Ascending aorta (tissue), 2 donors: Measurements from ENCODE around the gene CALN1. TPM values are rescaled to one million over a fixed set of nuclear protein-coding genes. Genes with fewer than 3 reads are reported as not detected.

ENCODE experiments used
- DNase-seq, 2 donors: peaks; one replicate each; pipeline ENCODE4 v3.0.0-alpha.2; 2019; ENCODE audit warnings: low spot score in 2 of 2
- H3K27ac ChIP-seq, 2 donors: fragments of 200-600 bp; sonication (generic); one replicate each; pipeline ENCODE4 v1.5.1; 2016 to 2017; ENCODE audit warnings: mild to moderate bottlenecking in 1 of 2
- H3K27me3 ChIP-seq: fragments of 200-600 bp; sonication (generic); one replicate; pipeline ENCODE4 v1.5.1; 2017
- H3K36me3 ChIP-seq, 2 donors: fragments of 200-600 bp; sonication (generic); one replicate each; pipeline ENCODE4 v1.5.1; 2016
- H3K4me1 ChIP-seq, 2 donors: fragments of 200-600 bp; sonication (generic); one replicate each; pipeline ENCODE4 v1.5.1; 2016 to 2017; ENCODE audit warnings: mild to moderate bottlenecking in 1 of 2
- H3K4me3 ChIP-seq, 2 donors: fragments of 200-600 bp; sonication (generic); one replicate each; pipeline ENCODE4 v1.5.1; 2016 to 2017; ENCODE audit warnings: mild to moderate bottlenecking in 1 of 2
- H3K9me3 ChIP-seq, 2 donors: fragments of 200-600 bp; sonication (generic); one replicate each; pipeline ENCODE4 v1.5.1; 2016
- intact Hi-C: fragments of 100-400 bp; cut with DNase I; formaldehyde crosslinking; loops from one replicate; pipeline ENCODE4 v1.15.1; 2023
- total RNA-seq: library from RNA; depleted of rRNA; stranded (reverse); fragments of >200 nt; gene quantifications from one replicate; pipeline ENCODE4 v1.1.0, GENCODE V29; 2016
- TF ChIP-seq, protein P1 (sequence below), 3 experiments: fragments of 200-600 bp in 2 of 3; fragments of 450-650 bp in 1 of 3; sonication (generic) in 2 of 3; IDR thresholded peaks; one replicate each; pipeline ENCODE4 v1.5.1; 2016 to 2019; ENCODE audit warnings: antibody characterized with exemption in 3 of 3, mild to moderate bottlenecking in 1 of 3, moderate library complexity in 1 of 3

Gene CALN1
- total RNA-seq, 1 donor from 2014 or later: 1.2 TPM

DNA sequence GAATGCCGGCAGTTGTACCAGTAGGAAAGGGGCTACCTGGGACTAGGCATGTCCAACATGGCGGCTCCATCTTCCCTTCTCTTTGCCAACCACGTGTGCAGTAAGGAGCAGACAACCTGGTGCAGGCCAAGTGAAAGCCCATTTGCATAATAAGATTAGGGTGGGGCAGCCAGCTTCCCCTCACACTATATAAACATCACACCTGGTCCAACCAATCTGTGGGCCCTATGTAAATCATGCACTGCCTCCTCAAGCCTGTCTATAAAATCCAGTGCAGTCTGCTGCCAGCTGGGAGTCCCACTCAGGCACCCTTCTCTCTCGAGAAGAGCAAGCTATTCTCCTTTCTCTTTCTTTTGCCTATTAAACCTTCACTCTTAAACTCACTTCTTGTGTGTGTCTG lies 429.3 kb downstream of the CALN1 start:
- Histone ChIP-seq H3K27ac (no peak overlapping the region), H3K4me1 (no peaks in the 10 kb centered on the region), H3K9me3 (no peaks in the 10 kb centered on the region), H3K4me3 (no peak overlapping the region), H3K27me3 (no peaks in the 10 kb centered on the region), H3K36me3 (no peaks in the 10 kb centered on the region)
- DNase-seq: no peak
- TF ChIP-seq, protein P1, sequence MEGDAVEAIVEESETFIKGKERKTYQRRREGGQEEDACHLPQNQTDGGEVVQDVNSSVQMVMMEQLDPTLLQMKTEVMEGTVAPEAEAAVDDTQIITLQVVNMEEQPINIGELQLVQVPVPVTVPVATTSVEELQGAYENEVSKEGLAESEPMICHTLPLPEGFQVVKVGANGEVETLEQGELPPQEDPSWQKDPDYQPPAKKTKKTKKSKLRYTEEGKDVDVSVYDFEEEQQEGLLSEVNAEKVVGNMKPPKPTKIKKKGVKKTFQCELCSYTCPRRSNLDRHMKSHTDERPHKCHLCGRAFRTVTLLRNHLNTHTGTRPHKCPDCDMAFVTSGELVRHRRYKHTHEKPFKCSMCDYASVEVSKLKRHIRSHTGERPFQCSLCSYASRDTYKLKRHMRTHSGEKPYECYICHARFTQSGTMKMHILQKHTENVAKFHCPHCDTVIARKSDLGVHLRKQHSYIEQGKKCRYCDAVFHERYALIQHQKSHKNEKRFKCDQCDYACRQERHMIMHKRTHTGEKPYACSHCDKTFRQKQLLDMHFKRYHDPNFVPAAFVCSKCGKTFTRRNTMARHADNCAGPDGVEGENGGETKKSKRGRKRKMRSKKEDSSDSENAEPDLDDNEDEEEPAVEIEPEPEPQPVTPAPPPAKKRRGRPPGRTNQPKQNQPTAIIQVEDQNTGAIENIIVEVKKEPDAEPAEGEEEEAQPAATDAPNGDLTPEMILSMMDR (IDR thresholded peaks at IDR 0.05): no peak
- intact Hi-C loops: no loop called here

DNA sequence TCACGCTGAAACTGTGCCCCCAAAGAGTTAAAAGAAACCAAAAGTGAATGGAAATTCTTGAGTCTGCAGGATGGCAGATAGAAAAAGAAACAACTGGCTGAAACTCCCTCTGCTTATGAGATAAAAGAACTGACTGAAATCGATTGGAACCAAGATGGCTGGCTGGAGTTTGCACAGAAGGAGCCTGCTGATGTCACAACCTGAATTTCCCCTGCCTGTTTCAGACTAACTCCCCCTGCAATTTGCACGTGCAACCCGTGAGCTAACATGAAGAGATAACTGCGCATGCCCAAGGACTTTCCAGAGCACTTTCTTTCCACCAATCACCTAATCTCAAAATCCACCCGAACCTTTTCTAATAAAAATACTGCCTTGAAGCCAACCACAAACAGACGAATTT lies 435.5 kb downstream of the CALN1 start:
- Histone ChIP-seq H3K27ac (no peak overlapping the region), H3K4me1 (no peaks in the 10 kb centered on the region), H3K4me3 (no peak overlapping the region), H3K9me3 (no peaks in the 10 kb centered on the region), H3K27me3 (no peaks in the 10 kb centered on the region), H3K36me3 (no peaks in the 10 kb centered on the region)
- no peak for DNase-seq
- intact Hi-C loops: no loop called here
- TF ChIP-seq, protein P1 (IDR thresholded peaks at IDR 0.05): no peak

DNA sequence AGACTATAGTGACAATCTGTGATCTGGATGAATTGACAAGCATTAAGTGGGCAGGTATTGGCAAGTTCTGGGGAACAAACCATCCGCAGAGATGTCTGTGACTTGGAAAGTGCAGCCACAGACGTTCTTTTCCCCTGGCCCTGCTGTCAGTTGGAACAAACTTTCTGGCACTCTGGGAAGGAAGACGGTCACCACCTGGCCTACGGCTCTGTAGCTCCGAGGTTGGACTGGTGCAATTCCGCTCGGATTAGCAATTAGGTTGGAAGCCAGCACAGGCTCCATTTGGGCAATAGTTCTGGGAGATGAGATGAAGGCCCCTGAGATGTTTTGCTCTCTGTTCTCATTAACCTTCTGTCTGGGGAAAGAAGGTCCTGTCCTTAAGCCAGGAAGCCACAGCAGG lies 437.5 kb downstream of the CALN1 start:
- Histone ChIP-seq H3K27me3 (no peaks in the 10 kb centered on the region), H3K36me3 (no peaks in the 10 kb centered on the region), H3K9me3 (no peaks in the 10 kb centered on the region), H3K4me3 (no peak overlapping the region), H3K27ac (no peak overlapping the region), H3K4me1 (no peaks in the 10 kb centered on the region)
- DNase-seq: no peak
- intact Hi-C loops: no loop called here
- TF ChIP-seq, protein P1 (IDR thresholded peaks at IDR 0.05): no peak

DNA sequence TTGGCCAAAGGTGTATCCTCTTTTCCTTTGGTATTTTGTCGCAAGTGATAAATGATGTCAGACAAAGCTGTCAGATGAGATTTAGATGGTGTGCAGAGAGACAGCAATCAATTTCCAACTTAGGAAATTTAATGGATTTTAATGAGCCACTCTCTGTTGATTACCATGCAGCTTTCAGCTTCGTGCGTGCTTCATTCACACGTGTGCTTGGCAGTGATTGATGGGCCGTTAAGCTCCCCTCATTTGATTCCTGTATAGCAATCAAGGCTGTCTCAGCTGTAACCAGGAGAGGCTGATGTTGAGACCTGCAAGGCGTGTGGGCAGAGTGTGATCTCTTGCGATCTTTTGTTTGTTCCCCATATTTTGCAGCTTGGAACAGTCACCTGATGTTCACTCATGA lies 439.6 kb downstream of the CALN1 start:
- TF ChIP-seq, protein P1 (IDR thresholded peaks at IDR 0.05): no peak
- Histone ChIP-seq H3K4me1 (no peaks in the 10 kb centered on the region), H3K4me3 (no peak overlapping the region), H3K27me3 (no peaks in the 10 kb centered on the region), H3K9me3 (no peaks in the 10 kb centered on the region), H3K27ac (no peak overlapping the region), H3K36me3 (no peaks in the 10 kb centered on the region)
- intact Hi-C loops: no loop called here
- DNase-seq: no peak

DNA sequence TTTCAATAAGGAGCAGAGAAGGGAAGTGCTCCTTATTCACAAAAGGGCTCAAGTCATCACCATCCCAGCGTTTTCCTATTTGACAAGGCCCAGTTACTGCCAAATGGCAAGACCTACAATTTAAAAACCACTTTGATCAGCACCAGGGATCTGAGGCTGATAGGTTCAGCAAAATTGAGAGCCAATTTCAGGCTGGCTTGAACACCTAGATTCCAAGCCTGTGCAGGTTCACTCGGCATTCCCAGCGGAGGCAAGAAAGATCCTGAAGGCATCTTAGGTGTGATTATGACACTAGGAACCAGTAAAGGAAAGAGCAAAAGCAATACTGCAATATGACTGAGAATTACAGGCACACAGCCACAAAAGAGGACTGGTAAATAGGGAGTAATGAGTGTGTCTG lies 441.4 kb downstream of the CALN1 start:
- H3K27me3 ChIP-seq: no peaks in the 10 kb centered on the region

More for the DNA sequence above, 441.4 kb downstream of the CALN1 start:
- no peak overlapping the region for H3K4me3 ChIP-seq
- H3K36me3 ChIP-seq: no peaks in the 10 kb centered on the region
- TF ChIP-seq, protein P1 (IDR thresholded peaks at IDR 0.05): no peak
- no peaks in the 10 kb centered on the region for H3K4me1 ChIP-seq
- intact Hi-C loops: no loop called here
- H3K27ac ChIP-seq: no peak overlapping the region
- DNase-seq: no peak
- H3K9me3 ChIP-seq: no peaks in the 10 kb centered on the region
